Measurements from ENCODE around the gene IRAK1. TPM values are rescaled to one million over a fixed set of nuclear protein-coding genes. Genes with fewer than 3 reads are reported as not detected.

IRAK1 gene
- total RNA-seq, 2 experiments from 2014 or later, result 61.2 to 67.4 TPM

GRCh38 chrX:154011376-154012335 lies 8.0 kb downstream of the IRAK1 start:
- Histone ChIP-seq H3K9me3 (ENCODE audit: control insufficient read depth in 1 of 2, insufficient read depth in 1 of 2, low read length in 2 of 2) (no peaks in the 10 kb centered on the region), H3K27ac (ENCODE audit: low read depth in 1 of 2, low read length in 2 of 2) (no peak overlapping the region), H3K27me3 (ENCODE audit: control insufficient read depth in 1 of 2, insufficient read depth in 2 of 2, low read length in 2 of 2) (no peaks in the 10 kb centered on the region), H3K4me1 (ENCODE audit: insufficient read depth, low read length) (peaks cover 20% of the 10 kb centered on the region), H3K4me3 (ENCODE audit: low read length) (no peak overlapping the region), H3K36me3 (ENCODE audit: insufficient read depth, low read length) (peaks cover 34% of the 10 kb centered on the region)
- H3K27me3 Mint-ChIP-seq, result no peaks in the 10 kb centered on the region
- no peak overlapping the region for H3K4me3 Mint-ChIP-seq
- no peaks in the 10 kb centered on the region for H3K9me3 Mint-ChIP-seq
- CTCF ChIA-PET, result interaction anchor here (1.3 kb wide), 1 partner anchor 126 kb away, joined by 3 read pairs; no protein-coding TSS in a partner anchor
- peaks cover 5% of the 10 kb centered on the region for H3K4me1 Mint-ChIP-seq (ENCODE audit: low read depth)
- H3K27ac Mint-ChIP-seq, result no peak overlapping the region
- TF ChIP-seq, protein P1, sequence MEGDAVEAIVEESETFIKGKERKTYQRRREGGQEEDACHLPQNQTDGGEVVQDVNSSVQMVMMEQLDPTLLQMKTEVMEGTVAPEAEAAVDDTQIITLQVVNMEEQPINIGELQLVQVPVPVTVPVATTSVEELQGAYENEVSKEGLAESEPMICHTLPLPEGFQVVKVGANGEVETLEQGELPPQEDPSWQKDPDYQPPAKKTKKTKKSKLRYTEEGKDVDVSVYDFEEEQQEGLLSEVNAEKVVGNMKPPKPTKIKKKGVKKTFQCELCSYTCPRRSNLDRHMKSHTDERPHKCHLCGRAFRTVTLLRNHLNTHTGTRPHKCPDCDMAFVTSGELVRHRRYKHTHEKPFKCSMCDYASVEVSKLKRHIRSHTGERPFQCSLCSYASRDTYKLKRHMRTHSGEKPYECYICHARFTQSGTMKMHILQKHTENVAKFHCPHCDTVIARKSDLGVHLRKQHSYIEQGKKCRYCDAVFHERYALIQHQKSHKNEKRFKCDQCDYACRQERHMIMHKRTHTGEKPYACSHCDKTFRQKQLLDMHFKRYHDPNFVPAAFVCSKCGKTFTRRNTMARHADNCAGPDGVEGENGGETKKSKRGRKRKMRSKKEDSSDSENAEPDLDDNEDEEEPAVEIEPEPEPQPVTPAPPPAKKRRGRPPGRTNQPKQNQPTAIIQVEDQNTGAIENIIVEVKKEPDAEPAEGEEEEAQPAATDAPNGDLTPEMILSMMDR (IDR thresholded peaks at IDR 0.05), result no peak
- ATAC-seq (ENCODE audit: poor library complexity) (no peak), DNase-seq (no peak)
- POLR2A ChIA-PET, result no interaction called here
- H3K36me3 Mint-ChIP-seq (ENCODE audit: low read depth), result peaks cover 30% of the 10 kb centered on the region
- intact Hi-C loops (cut with DNase I, micrococcal nuclease), result loop anchor here (10.0 kb wide), 2 partner anchors 53 to 363 kb away; partner anchors contain the start of genes EMD (in 1 of the 2) and FLNA (in 1 of the 2)

- H3K9me3 Mint-ChIP-seq, result no peaks in the 10 kb centered on the region
- H3K9me3 ChIP-seq (ENCODE audit: control insufficient read depth in 1 of 2, insufficient read depth in 1 of 2, low read length in 2 of 2), result no peaks in the 10 kb centered on the region
- H3K36me3 ChIP-seq (ENCODE audit: insufficient read depth, low read length), result peaks cover 22% of the 10 kb centered on the region
- DNase-seq, result peak in 2 of 14 experiments; percentile 47 to 59
- no peak overlapping the region for H3K27ac ChIP-seq (ENCODE audit: low read depth in 1 of 2, low read length in 2 of 2)
- peaks cover 5% of the 10 kb centered on the region for H3K4me1 Mint-ChIP-seq (ENCODE audit: low read depth)
- no peak overlapping the region for H3K4me3 Mint-ChIP-seq
- H3K27ac Mint-ChIP-seq, result no peak overlapping the region
- no peak overlapping the region for H3K4me3 ChIP-seq (ENCODE audit: low read length)
- ATAC-seq (ENCODE audit: poor library complexity), result no peak
- H3K4me1 ChIP-seq (ENCODE audit: insufficient read depth, low read length), result peaks cover 16% of the 10 kb centered on the region
- peaks cover 25% of the 10 kb centered on the region for H3K36me3 Mint-ChIP-seq (ENCODE audit: low read depth)
- no peaks in the 10 kb centered on the region for H3K27me3 Mint-ChIP-seq
- ChIA-PET POLR2A (no interaction called here), CTCF (no interaction called here)
- TF ChIP-seq, protein P1 (IDR thresholded peaks at IDR 0.05), result no peak
- intact Hi-C loops (cut with DNase I, micrococcal nuclease), result loop anchor here (10.0 kb wide), 2 partner anchors 54 to 364 kb away; partner anchors contain the start of genes EMD (in 1 of the 2) and FLNA (in 1 of the 2)
- no peaks in the 10 kb centered on the region for H3K27me3 ChIP-seq (ENCODE audit: control insufficient read depth in 1 of 2, insufficient read depth in 2 of 2, low read length in 2 of 2)
Measured at GRCh38 chrX:154010330-154011087, 9.2 kb downstream of the IRAK1 start.

GRCh38 chrX:154008521-154008920 lies 11.2 kb downstream of the IRAK1 start:
- peaks cover 7% of the 10 kb centered on the region for H3K4me1 ChIP-seq (ENCODE audit: insufficient read depth, low read length)
- intact Hi-C loops (cut with DNase I, micrococcal nuclease), result no loop called here
- Mint-ChIP-seq H3K4me1 (ENCODE audit: low read depth) (peaks cover 2% of the 10 kb centered on the region), H3K4me3 (no peak overlapping the region), H3K27ac (no peak overlapping the region), H3K9me3 (no peaks in the 10 kb centered on the region), H3K27me3 (no peaks in the 10 kb centered on the region), H3K36me3 (ENCODE audit: low read depth) (peaks cover 10% of the 10 kb centered on the region)
- ATAC-seq (ENCODE audit: poor library complexity) (no peak), DNase-seq (no peak)
- H3K27ac ChIP-seq (ENCODE audit: low read depth in 1 of 2, low read length in 2 of 2), result no peak overlapping the region
- TF ChIP-seq, protein P1 (IDR thresholded peaks at IDR 0.05), result no peak
- CTCF ChIA-PET, result no interaction called here
- H3K36me3 ChIP-seq (ENCODE audit: insufficient read depth, low read length), result peaks cover 20% of the 10 kb centered on the region
- H3K27me3 ChIP-seq (ENCODE audit: control insufficient read depth in 1 of 2, insufficient read depth in 2 of 2, low read length in 2 of 2), result no peaks in the 10 kb centered on the region
- POLR2A ChIA-PET, result interaction anchor here (0.6 kb wide), 1 partner anchor 37 kb away, joined by 3 read pairs; the partner anchor contains the start of gene HCFC1
- H3K4me3 ChIP-seq (ENCODE audit: low read length), result no peak overlapping the region
- H3K9me3 ChIP-seq (ENCODE audit: control insufficient read depth in 1 of 2, insufficient read depth in 1 of 2, low read length in 2 of 2), result no peaks in the 10 kb centered on the region
